Measurements from ENCODE around the gene RANBP10. TPM values are rescaled to one million over a fixed set of nuclear protein-coding genes. Genes with fewer than 3 reads are reported as not detected.

Gene RANBP10
- total RNA-seq, 2 donors from 2014 or later, result 11.1 to 22.8 TPM

GRCh38 chr16:67762385-67762784, 44.0 kb downstream of the RANBP10 start:
- no peak overlapping the region for H3K4me3 ChIP-seq
- H3K4me1 ChIP-seq (replicated peaks), result no peaks in the 10 kb centered on the region
- no peaks in the 10 kb centered on the region for H3K27me3 ChIP-seq (replicated peaks; ENCODE audit: insufficient read depth)
- TF ChIP-seq CTCF (IDR thresholded peaks at IDR 0.05) (no peak), POLR2A (IDR thresholded peaks at IDR 0.05) (no peak), POLR2AphosphoS5 (IDR thresholded peaks at IDR 0.05) (no peak)
- no peak overlapping the region for H3K27ac ChIP-seq
- no peaks in the 10 kb centered on the region for H3K9me3 ChIP-seq
- no peak for DNase-seq (ENCODE audit: low spot score)
- WGBS, result 98% methylated on average over 2 of the region's 2 CpGs
- H3K36me3 ChIP-seq, result no peaks in the 10 kb centered on the region
- intact Hi-C loops (cut with DNase I), result no loop called here

- Histone ChIP-seq H3K27me3 (replicated peaks; ENCODE audit: insufficient read depth) (no peaks in the 10 kb centered on the region), H3K9me3 (no peaks in the 10 kb centered on the region), H3K27ac (no peak overlapping the region), H3K36me3 (no peaks in the 10 kb centered on the region), H3K4me3 (no peak overlapping the region), H3K4me1 (replicated peaks) (no peaks in the 10 kb centered on the region)
- TF ChIP-seq CTCF (IDR thresholded peaks at IDR 0.05) (no peak), POLR2A (IDR thresholded peaks at IDR 0.05) (no peak), POLR2AphosphoS5 (IDR thresholded peaks at IDR 0.05) (no peak)
- WGBS, result 91% methylated on average over 1 of the region's 1 CpG
- DNase-seq (ENCODE audit: low spot score), result no peak
- intact Hi-C loops (cut with DNase I), result no loop called here
Observed at GRCh38 chr16:67761924-67762323, 44.4 kb downstream of the RANBP10 start.

GRCh38 chr16:67760956-67761230, 45.5 kb downstream of the RANBP10 start:
- H3K27ac ChIP-seq, result no peak overlapping the region
- no peaks in the 10 kb centered on the region for H3K27me3 ChIP-seq (replicated peaks; ENCODE audit: insufficient read depth)
- intact Hi-C loops (cut with DNase I), result no loop called here
- no peaks in the 10 kb centered on the region for H3K9me3 ChIP-seq
- DNase-seq (ENCODE audit: low spot score), result no peak
- no peak overlapping the region for H3K4me3 ChIP-seq
- no peaks in the 10 kb centered on the region for H3K4me1 ChIP-seq (replicated peaks)
- TF ChIP-seq POLR2A (IDR thresholded peaks at IDR 0.05), result no peak
- 75% methylated on average over 4 of the region's 4 CpGs for WGBS
- no peaks in the 10 kb centered on the region for H3K36me3 ChIP-seq

GRCh38 chr16:67760206-67760955, 46.0 kb downstream of the RANBP10 start:
- Histone ChIP-seq H3K4me3 (no peak overlapping the region), H3K36me3 (no peaks in the 10 kb centered on the region), H3K4me1 (replicated peaks) (no peaks in the 10 kb centered on the region), H3K27ac (no peak overlapping the region), H3K9me3 (no peaks in the 10 kb centered on the region), H3K27me3 (replicated peaks; ENCODE audit: insufficient read depth) (no peaks in the 10 kb centered on the region)
- whole genome bisulfite sequencing, result 69% methylated on average over 8 of the region's 8 CpGs
- intact Hi-C loops (cut with DNase I), result no loop called here
- DNase-seq (ENCODE audit: low spot score), result no peak
- TF ChIP-seq CTCF (IDR thresholded peaks at IDR 0.05) (no peak), POLR2A (IDR thresholded peaks at IDR 0.05) (no peak), POLR2AphosphoS5 (IDR thresholded peaks at IDR 0.05) (no peak)

GRCh38 chr16:67758966-67759365, 47.4 kb downstream of the RANBP10 start:
- H3K36me3 ChIP-seq, result no peaks in the 10 kb centered on the region
- intact Hi-C loops (cut with DNase I), result no loop called here
- no peak for TF ChIP-seq POLR2A (IDR thresholded peaks at IDR 0.05)
- TF ChIP-seq CTCF (IDR thresholded peaks at IDR 0.05), result no peak
- TF ChIP-seq POLR2AphosphoS5 (IDR thresholded peaks at IDR 0.05), result no peak
- no peak overlapping the region for H3K27ac ChIP-seq
- no peaks in the 10 kb centered on the region for H3K4me1 ChIP-seq (replicated peaks)
- no peaks in the 10 kb centered on the region for H3K27me3 ChIP-seq (replicated peaks; ENCODE audit: insufficient read depth)
- 83% methylated on average over 7 of the region's 7 CpGs for WGBS
- no peak for DNase-seq (ENCODE audit: low spot score)
- no peak overlapping the region for H3K4me3 ChIP-seq
- no peaks in the 10 kb centered on the region for H3K9me3 ChIP-seq
